ENCODE results near the gene ANKRD24.
A peak's percentile ranks its signal among the peaks of the same experiment; 100 is the strongest.
"Not testable (repeated sequence)": the region's sequence is repeated elsewhere in the genome, so short reads cannot be mapped to it uniquely, and the experiment has no call there.

Gene ANKRD24

GRCh38 chr19:4138445-4138844, 44.0 kb upstream of the ANKRD24 start:
- DNase-seq = no peak
- Histone ChIP-seq H2AK5ac (ENCODE audit: low read length, severe bottlenecking) (no peak overlapping the region), H3K36me3 (ENCODE audit: control insufficient read depth in 1 of 2, insufficient read depth in 2 of 2, low read depth in 1 of 2, low read length in 2 of 2) (no peaks in the 10 kb centered on the region), H3K4me2 (ENCODE audit: low read length, poor library complexity, severe bottlenecking) (no peak overlapping the region), H4K8ac (ENCODE audit: low read length) (no peak overlapping the region), H2BK120ac (ENCODE audit: low read depth, low read length) (no peak overlapping the region), H3K4me3 (ENCODE audit: insufficient read depth in 1 of 2, low read depth in 1 of 2, low read length in 2 of 2) (no peak overlapping the region), H3K4me1 (ENCODE audit: control insufficient read depth, insufficient read depth, low read depth, low read length) (peaks cover 3% of the 10 kb centered on the region), H3K79me1 (replicated peaks; ENCODE audit: low read length, poor library complexity, severe bottlenecking) (no peaks in the 10 kb centered on the region), H2BK5ac (ENCODE audit: low read depth, low read length, poor library complexity, severe bottlenecking) (no peak overlapping the region), H3K18ac (ENCODE audit: low read depth in 1 of 2, low read length in 2 of 2) (no peak overlapping the region), H3K9ac (ENCODE audit: low read length) (no peak overlapping the region), H2BK12ac (ENCODE audit: low read length in 2 of 2) (no peak overlapping the region), H3K27me3 (ENCODE audit: control insufficient read depth in 1 of 2, insufficient read depth in 1 of 2, low read length in 2 of 2) (no peaks in the 10 kb centered on the region), H2AFZ (ENCODE audit: low read depth, low read length) (no peak overlapping the region), H3K4ac (ENCODE audit: low read depth in 1 of 2, low read length in 2 of 2) (no peak overlapping the region), H2BK15ac (ENCODE audit: low read depth, poor library complexity, severe bottlenecking) (no peak overlapping the region), H4K91ac (ENCODE audit: low read length) (no peak overlapping the region), H3K9me3 (ENCODE audit: control insufficient read depth, low read length) (no peaks in the 10 kb centered on the region), H3K23ac (ENCODE audit: low read length in 2 of 2) (no peak overlapping the region), H3K14ac (ENCODE audit: low read length in 2 of 2) (no peak overlapping the region), H3K27ac (ENCODE audit: low read length, poor library complexity, severe bottlenecking) (no peak overlapping the region)
- WGBS = 76% methylated on average over 5 of the region's 5 CpGs

- H4K8ac ChIP-seq (ENCODE audit: low read length) = no peak overlapping the region
- WGBS = 40% methylated on average over 13 of the region's 14 CpGs
These were observed 42.8 kb upstream of the ANKRD24 start for GRCh38 chr19:4139614-4140236.

GRCh38 chr19:4140237-4140711, 42.2 kb upstream of the ANKRD24 start:
- H3K18ac ChIP-seq (ENCODE audit: low read depth in 1 of 2, low read length in 2 of 2) = no peak overlapping the region
- H3K79me1 ChIP-seq (replicated peaks; ENCODE audit: low read length, poor library complexity, severe bottlenecking) = no peaks in the 10 kb centered on the region
- peak; percentile 79 for DNase-seq
- H3K23ac ChIP-seq (ENCODE audit: low read length in 2 of 2) = no peak overlapping the region
- no peak overlapping the region for H2BK15ac ChIP-seq (ENCODE audit: low read depth, poor library complexity, severe bottlenecking)
- H3K4me2 ChIP-seq (ENCODE audit: low read length, poor library complexity, severe bottlenecking) = no peak overlapping the region
- no peaks in the 10 kb centered on the region for H3K36me3 ChIP-seq (ENCODE audit: control insufficient read depth in 1 of 2, insufficient read depth in 2 of 2, low read depth in 1 of 2, low read length in 2 of 2)
- H3K27me3 ChIP-seq (ENCODE audit: control insufficient read depth in 1 of 2, insufficient read depth in 1 of 2, low read length in 2 of 2) = peaks cover 0 to 12% of the 10 kb centered on the region in 2 experiments
- H2AK5ac ChIP-seq (ENCODE audit: low read length, severe bottlenecking) = no peak overlapping the region
- no peak overlapping the region for H4K91ac ChIP-seq (ENCODE audit: low read length)
- no peak overlapping the region for H3K4ac ChIP-seq (ENCODE audit: low read depth in 1 of 2, low read length in 2 of 2)
- H3K9me3 ChIP-seq (ENCODE audit: control insufficient read depth, low read length) = no peaks in the 10 kb centered on the region
- H2BK12ac ChIP-seq (ENCODE audit: low read length in 2 of 2) = no peak overlapping the region
- WGBS = 0% methylated on average over 2 of the region's 12 CpGs
- no peak overlapping the region for H3K14ac ChIP-seq (ENCODE audit: low read length in 2 of 2)
- no peak overlapping the region for H2BK5ac ChIP-seq (ENCODE audit: low read depth, low read length, poor library complexity, severe bottlenecking)
- no peak overlapping the region for H2BK120ac ChIP-seq (ENCODE audit: low read depth, low read length)
- H2AFZ ChIP-seq (ENCODE audit: low read depth, low read length) = no peak overlapping the region
- no peak overlapping the region for H3K9ac ChIP-seq (ENCODE audit: low read length)
- H3K4me1 ChIP-seq (ENCODE audit: control insufficient read depth, insufficient read depth, low read depth, low read length) = peaks cover 5% of the 10 kb centered on the region
- H3K27ac ChIP-seq (ENCODE audit: low read length, poor library complexity, severe bottlenecking) = no peak overlapping the region
- H4K8ac ChIP-seq (ENCODE audit: low read length) = peak overlapping the region; percentile 23
- no peak overlapping the region for H3K4me3 ChIP-seq (ENCODE audit: insufficient read depth in 1 of 2, low read depth in 1 of 2, low read length in 2 of 2)

More at GRCh38 chr19:4139614-4140236, 42.8 kb upstream of the ANKRD24 start:
- H3K18ac ChIP-seq (ENCODE audit: low read depth in 1 of 2, low read length in 2 of 2) = peak overlapping the region in 1 of 2 experiments; percentile 16
- H3K9ac ChIP-seq (ENCODE audit: low read length) = no peak overlapping the region
- no peak overlapping the region for H3K4me2 ChIP-seq (ENCODE audit: low read length, poor library complexity, severe bottlenecking)
- no peaks in the 10 kb centered on the region for H3K36me3 ChIP-seq (ENCODE audit: control insufficient read depth in 1 of 2, insufficient read depth in 2 of 2, low read depth in 1 of 2, low read length in 2 of 2)
- no peaks in the 10 kb centered on the region for H3K9me3 ChIP-seq (ENCODE audit: control insufficient read depth, low read length)
- no peak overlapping the region for H2BK15ac ChIP-seq (ENCODE audit: low read depth, poor library complexity, severe bottlenecking)
- peaks cover 0 to 8% of the 10 kb centered on the region in 2 experiments for H3K27me3 ChIP-seq (ENCODE audit: control insufficient read depth in 1 of 2, insufficient read depth in 1 of 2, low read length in 2 of 2)
- H3K14ac ChIP-seq (ENCODE audit: low read length in 2 of 2) = no peak overlapping the region
- H2BK5ac ChIP-seq (ENCODE audit: low read depth, low read length, poor library complexity, severe bottlenecking) = no peak overlapping the region
- H2AFZ ChIP-seq (ENCODE audit: low read depth, low read length) = no peak overlapping the region
- no peak overlapping the region for H3K4ac ChIP-seq (ENCODE audit: low read depth in 1 of 2, low read length in 2 of 2)
- H3K27ac ChIP-seq (ENCODE audit: low read length, poor library complexity, severe bottlenecking) = no peak overlapping the region
- no peak overlapping the region for H2BK12ac ChIP-seq (ENCODE audit: low read length in 2 of 2)
- H3K79me1 ChIP-seq (replicated peaks; ENCODE audit: low read length, poor library complexity, severe bottlenecking) = no peaks in the 10 kb centered on the region
- peaks cover 3% of the 10 kb centered on the region for H3K4me1 ChIP-seq (ENCODE audit: control insufficient read depth, insufficient read depth, low read depth, low read length)
- no peak overlapping the region for H3K23ac ChIP-seq (ENCODE audit: low read length in 2 of 2)
- no peak overlapping the region for H2AK5ac ChIP-seq (ENCODE audit: low read length, severe bottlenecking)
- no peak overlapping the region for H3K4me3 ChIP-seq (ENCODE audit: insufficient read depth in 1 of 2, low read depth in 1 of 2, low read length in 2 of 2)
- no peak overlapping the region for H4K91ac ChIP-seq (ENCODE audit: low read length)
- peak; percentile 60 for DNase-seq
- no peak overlapping the region for H2BK120ac ChIP-seq (ENCODE audit: low read depth, low read length)

GRCh38 chr19:4142916-4143315, 39.6 kb upstream of the ANKRD24 start:
- H2BK120ac ChIP-seq (ENCODE audit: low read depth, low read length); H3K18ac ChIP-seq (ENCODE audit: low read depth in 1 of 2, low read length in 2 of 2); H3K23ac ChIP-seq (ENCODE audit: low read length in 2 of 2); H3K4me3 ChIP-seq (ENCODE audit: insufficient read depth in 1 of 2, low read depth in 1 of 2, low read length in 2 of 2); H4K91ac ChIP-seq (ENCODE audit: low read length); DNase-seq; H2BK12ac ChIP-seq (ENCODE audit: low read length in 2 of 2); H3K4me2 ChIP-seq (ENCODE audit: low read length, poor library complexity, severe bottlenecking); H3K14ac ChIP-seq (ENCODE audit: low read length in 2 of 2); H3K4me1 ChIP-seq (ENCODE audit: control insufficient read depth, insufficient read depth, low read depth, low read length); H2AFZ ChIP-seq (ENCODE audit: low read depth, low read length); H4K8ac ChIP-seq (ENCODE audit: low read length); H3K9me3 ChIP-seq (ENCODE audit: control insufficient read depth, low read length); H3K79me1 ChIP-seq (replicated peaks; ENCODE audit: low read length, poor library complexity, severe bottlenecking); H3K4ac ChIP-seq (ENCODE audit: low read depth in 1 of 2, low read length in 2 of 2); H3K36me3 ChIP-seq (ENCODE audit: control insufficient read depth in 1 of 2, insufficient read depth in 2 of 2, low read depth in 1 of 2, low read length in 2 of 2); H3K27ac ChIP-seq (ENCODE audit: low read length, poor library complexity, severe bottlenecking); H2BK5ac ChIP-seq (ENCODE audit: low read depth, low read length, poor library complexity, severe bottlenecking); H2AK5ac ChIP-seq (ENCODE audit: low read length, severe bottlenecking); H3K9ac ChIP-seq (ENCODE audit: low read length): not testable (repeated sequence)
- peak overlapping the region; percentile 28 for H2BK15ac ChIP-seq (ENCODE audit: low read depth, poor library complexity, severe bottlenecking)
- WGBS = 100% methylated on average over 1 of the region's 1 CpG
- peaks cover 0 to 22% of the 10 kb centered on the region in 2 experiments for H3K27me3 ChIP-seq (ENCODE audit: control insufficient read depth in 1 of 2, insufficient read depth in 1 of 2, low read length in 2 of 2)

Measured in mesenchymal stem cell (in vitro differentiated cells and primary cell).